Nephron progenitor cell (in vitro differentiated cells): ENCODE data around the gene RPTOR.

Experiments used
- DNase-seq: peaks from one replicate; pipeline ENCODE4 v3.0.0; 2021
- H3K27ac Mint-ChIP-seq: 2 replicates; pipeline ENCODE4 v1.8.0; 2021; ENCODE audit warnings: mild to moderate bottlenecking, moderate library complexity, mixed read lengths
- H3K27me3 Mint-ChIP-seq: 2 replicates; pipeline ENCODE4 v1.8.0; 2021; ENCODE audit warnings: mild to moderate bottlenecking, low read depth, mixed read lengths; ENCODE audit not compliant: poor library complexity
- H3K36me3 Mint-ChIP-seq: 2 replicates; pipeline ENCODE4 v1.8.0; 2021; ENCODE audit warnings: low read depth, mixed read lengths
- H3K4me1 Mint-ChIP-seq: 2 replicates; pipeline ENCODE4 v1.8.0; 2021; ENCODE audit warnings: mixed read lengths
- H3K4me3 Mint-ChIP-seq: 2 replicates; pipeline ENCODE4 v1.8.0; 2021; ENCODE audit warnings: mild to moderate bottlenecking, moderate library complexity, mixed read lengths
- H3K9me3 Mint-ChIP-seq: 2 replicates; pipeline ENCODE4 v1.8.0; 2021; ENCODE audit warnings: mild to moderate bottlenecking, moderate library complexity, mixed read lengths
- CTCF ChIP-seq: fragments of 200-600 bp; sonication (generic); IDR thresholded peaks from 2 replicates; pipeline ENCODE4 v1.5.0; 2021; ENCODE audit warnings: antibody characterized with exemption

Gene RPTOR

GRCh38 chr17:80947200-80947940, 402.7 kb downstream of the RPTOR start:
- no peak for DNase-seq

GRCh38 chr17:80948019-80948975, 403.7 kb downstream of the RPTOR start:
- Mint-ChIP-seq H3K27ac (no peak overlapping the region), H3K4me3 (no peak overlapping the region), H3K36me3 (peaks cover 46% of the 10 kb centered on the region), H3K27me3 (no peaks in the 10 kb centered on the region), H3K9me3 (no peaks in the 10 kb centered on the region), H3K4me1 (no peaks in the 10 kb centered on the region)
- no peak for DNase-seq
- TF ChIP-seq CTCF: no peak

More at GRCh38 chr17:80947200-80947940, 402.7 kb downstream of the RPTOR start:
- no peaks in the 10 kb centered on the region for H3K4me1 Mint-ChIP-seq
- no peak overlapping the region for H3K4me3 Mint-ChIP-seq
- no peak overlapping the region for H3K27ac Mint-ChIP-seq
- H3K36me3 Mint-ChIP-seq: peaks cover 44% of the 10 kb centered on the region
- no peak for TF ChIP-seq CTCF
- no peaks in the 10 kb centered on the region for H3K9me3 Mint-ChIP-seq
- H3K27me3 Mint-ChIP-seq: no peaks in the 10 kb centered on the region

- Mint-ChIP-seq H3K4me3 (no peak overlapping the region), H3K27ac (no peak overlapping the region), H3K27me3 (no peaks in the 10 kb centered on the region), H3K36me3 (peaks cover 52% of the 10 kb centered on the region), H3K4me1 (no peaks in the 10 kb centered on the region), H3K9me3 (no peaks in the 10 kb centered on the region)
- no peak for TF ChIP-seq CTCF
- DNase-seq: no peak
These were observed 404.4 kb downstream of the RPTOR start for GRCh38 chr17:80948976-80949450.

GRCh38 chr17:80949451-80950421, 405.1 kb downstream of the RPTOR start:
- Mint-ChIP-seq H3K9me3 (peaks cover 2% of the 10 kb centered on the region), H3K27ac (peak overlapping the region; percentile 32), H3K27me3 (no peaks in the 10 kb centered on the region), H3K4me3 (no peak overlapping the region), H3K36me3 (peaks cover 49% of the 10 kb centered on the region), H3K4me1 (no peaks in the 10 kb centered on the region)
- DNase-seq: no peak
- TF ChIP-seq CTCF: no peak

- no peak for TF ChIP-seq CTCF
- Mint-ChIP-seq H3K36me3 (peaks cover 56% of the 10 kb centered on the region), H3K4me3 (no peak overlapping the region), H3K27me3 (no peaks in the 10 kb centered on the region), H3K4me1 (peaks cover 2% of the 10 kb centered on the region), H3K27ac (peak overlapping the region; percentile 32), H3K9me3 (peaks cover 10% of the 10 kb centered on the region)
- no peak for DNase-seq
These were observed 406.0 kb downstream of the RPTOR start for GRCh38 chr17:80950466-80951120.
